Fibroblast of mammary gland (primary cell): ENCODE data around the gene RPL21.
A peak's percentile ranks its signal among the peaks of the same experiment; 100 is the strongest.

Source experiments
- DNase-seq: peaks from one replicate; pipeline ENCODE4 v3.0.0-alpha.2; 2010; ENCODE audit warnings: low read depth
- H3K4me3 ChIP-seq: 2 replicates; pipeline ENCODE4 v1.5.1; 2011; ENCODE audit warnings: low read depth, mild to moderate bottlenecking, low read length, moderate library complexity; ENCODE audit not compliant: control insufficient read depth
- TF ChIP-seq, protein P1 (sequence below): conservative IDR thresholded peaks from 2 replicates; pipeline ENCODE4 v1.5.1; 2011; ENCODE audit warnings: low read depth, low read length, inconsistent platforms; ENCODE audit not compliant: control insufficient read depth, insufficient read depth

RPL21 gene

DNA sequence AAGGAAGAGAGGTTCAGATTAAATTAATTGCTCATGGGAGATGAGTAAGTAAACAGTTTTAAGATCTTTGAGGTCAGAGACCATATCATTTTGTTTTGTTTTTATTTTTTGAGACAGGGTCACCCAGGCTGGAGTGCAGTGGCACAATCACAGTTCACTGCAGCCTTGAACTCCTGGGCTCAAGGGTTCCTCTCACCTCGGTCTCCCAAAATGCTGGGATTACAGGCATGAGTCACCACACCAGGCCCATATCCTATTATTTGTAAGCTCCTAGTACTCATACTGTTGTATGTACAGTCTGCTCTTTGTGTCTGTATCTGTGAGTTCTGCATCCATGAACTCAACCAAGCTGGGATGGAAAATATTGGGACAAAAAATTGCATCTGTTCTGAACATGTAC is 13.3 kb downstream of the RPL21 start:
- H3K4me3 ChIP-seq: no peak overlapping the region
- TF ChIP-seq, protein P1, sequence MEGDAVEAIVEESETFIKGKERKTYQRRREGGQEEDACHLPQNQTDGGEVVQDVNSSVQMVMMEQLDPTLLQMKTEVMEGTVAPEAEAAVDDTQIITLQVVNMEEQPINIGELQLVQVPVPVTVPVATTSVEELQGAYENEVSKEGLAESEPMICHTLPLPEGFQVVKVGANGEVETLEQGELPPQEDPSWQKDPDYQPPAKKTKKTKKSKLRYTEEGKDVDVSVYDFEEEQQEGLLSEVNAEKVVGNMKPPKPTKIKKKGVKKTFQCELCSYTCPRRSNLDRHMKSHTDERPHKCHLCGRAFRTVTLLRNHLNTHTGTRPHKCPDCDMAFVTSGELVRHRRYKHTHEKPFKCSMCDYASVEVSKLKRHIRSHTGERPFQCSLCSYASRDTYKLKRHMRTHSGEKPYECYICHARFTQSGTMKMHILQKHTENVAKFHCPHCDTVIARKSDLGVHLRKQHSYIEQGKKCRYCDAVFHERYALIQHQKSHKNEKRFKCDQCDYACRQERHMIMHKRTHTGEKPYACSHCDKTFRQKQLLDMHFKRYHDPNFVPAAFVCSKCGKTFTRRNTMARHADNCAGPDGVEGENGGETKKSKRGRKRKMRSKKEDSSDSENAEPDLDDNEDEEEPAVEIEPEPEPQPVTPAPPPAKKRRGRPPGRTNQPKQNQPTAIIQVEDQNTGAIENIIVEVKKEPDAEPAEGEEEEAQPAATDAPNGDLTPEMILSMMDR: no peak
- DNase-seq: no peak

DNA sequence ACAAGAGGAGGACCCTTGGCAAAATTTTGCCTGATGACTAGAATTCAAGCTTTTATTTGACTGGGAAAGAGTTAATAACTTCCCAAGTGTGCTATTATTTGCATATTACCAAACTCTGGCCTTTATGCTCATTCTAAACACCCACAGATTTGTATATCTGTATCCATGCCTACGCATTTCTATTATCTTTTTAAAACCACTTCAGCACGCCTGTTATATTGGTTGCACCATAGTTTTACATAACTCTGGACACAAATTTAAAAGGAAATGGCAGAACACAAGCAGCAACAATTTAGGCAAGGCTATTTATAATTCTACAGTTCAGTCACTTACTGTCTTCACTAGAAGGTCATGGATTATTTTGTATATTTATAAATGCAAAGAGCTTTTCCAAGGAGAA is 15.6 kb downstream of the RPL21 start:
- no peak overlapping the region for H3K4me3 ChIP-seq
- DNase-seq: no peak
- TF ChIP-seq, protein P1: no peak

DNA sequence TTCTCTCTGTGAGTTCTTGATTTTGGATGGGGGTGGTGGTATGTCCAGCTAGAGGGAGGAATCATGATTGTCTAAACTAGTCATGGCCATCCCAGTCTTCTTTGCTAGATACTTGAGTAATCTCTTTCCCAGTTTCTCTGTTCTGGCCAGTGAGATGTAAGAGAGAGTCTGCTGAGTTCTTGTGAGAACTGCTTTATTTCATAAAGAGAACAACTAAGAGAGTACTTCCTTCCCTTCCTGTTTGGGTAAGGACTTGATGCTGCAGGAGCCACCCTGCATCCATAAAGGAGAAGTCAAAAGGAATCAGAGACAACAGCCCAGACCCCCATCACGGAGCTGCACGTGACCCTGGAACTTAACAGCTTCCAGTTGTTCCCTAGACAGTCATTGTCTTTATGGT is 16.2 kb downstream of the RPL21 start:
- no peak for DNase-seq
- H3K4me3 ChIP-seq: no peak overlapping the region
- TF ChIP-seq, protein P1: no peak

DNA sequence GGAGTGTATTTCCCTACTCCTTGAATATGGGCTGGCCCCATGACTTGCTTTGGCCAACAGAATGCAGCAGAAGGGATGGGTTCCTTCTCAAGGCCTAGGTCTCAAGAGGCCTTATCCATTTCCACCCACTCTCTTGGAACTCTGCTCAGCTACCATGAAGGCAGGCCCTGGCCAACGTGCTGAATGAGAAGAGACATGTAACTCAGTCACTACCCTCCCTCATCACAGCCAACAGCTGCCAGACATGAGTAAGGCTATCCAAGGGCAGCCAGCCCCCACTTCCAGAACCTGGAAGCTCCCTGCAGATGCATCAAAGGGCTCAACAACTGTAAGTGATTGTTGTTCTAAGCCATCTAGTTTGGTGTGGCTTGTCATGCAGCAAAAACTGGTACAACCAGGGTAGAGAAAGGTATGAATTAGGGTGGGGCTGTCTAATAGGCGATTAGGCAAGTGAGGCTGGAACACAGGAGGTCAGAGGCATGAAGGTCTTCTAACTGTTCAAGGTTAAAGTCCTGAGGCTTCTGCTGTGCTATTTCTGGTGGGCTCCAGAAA is 17.8 kb downstream of the RPL21 start:
- no peak overlapping the region for H3K4me3 ChIP-seq
- TF ChIP-seq, protein P1: no peak
- DNase-seq: peak; percentile 46

DNA sequence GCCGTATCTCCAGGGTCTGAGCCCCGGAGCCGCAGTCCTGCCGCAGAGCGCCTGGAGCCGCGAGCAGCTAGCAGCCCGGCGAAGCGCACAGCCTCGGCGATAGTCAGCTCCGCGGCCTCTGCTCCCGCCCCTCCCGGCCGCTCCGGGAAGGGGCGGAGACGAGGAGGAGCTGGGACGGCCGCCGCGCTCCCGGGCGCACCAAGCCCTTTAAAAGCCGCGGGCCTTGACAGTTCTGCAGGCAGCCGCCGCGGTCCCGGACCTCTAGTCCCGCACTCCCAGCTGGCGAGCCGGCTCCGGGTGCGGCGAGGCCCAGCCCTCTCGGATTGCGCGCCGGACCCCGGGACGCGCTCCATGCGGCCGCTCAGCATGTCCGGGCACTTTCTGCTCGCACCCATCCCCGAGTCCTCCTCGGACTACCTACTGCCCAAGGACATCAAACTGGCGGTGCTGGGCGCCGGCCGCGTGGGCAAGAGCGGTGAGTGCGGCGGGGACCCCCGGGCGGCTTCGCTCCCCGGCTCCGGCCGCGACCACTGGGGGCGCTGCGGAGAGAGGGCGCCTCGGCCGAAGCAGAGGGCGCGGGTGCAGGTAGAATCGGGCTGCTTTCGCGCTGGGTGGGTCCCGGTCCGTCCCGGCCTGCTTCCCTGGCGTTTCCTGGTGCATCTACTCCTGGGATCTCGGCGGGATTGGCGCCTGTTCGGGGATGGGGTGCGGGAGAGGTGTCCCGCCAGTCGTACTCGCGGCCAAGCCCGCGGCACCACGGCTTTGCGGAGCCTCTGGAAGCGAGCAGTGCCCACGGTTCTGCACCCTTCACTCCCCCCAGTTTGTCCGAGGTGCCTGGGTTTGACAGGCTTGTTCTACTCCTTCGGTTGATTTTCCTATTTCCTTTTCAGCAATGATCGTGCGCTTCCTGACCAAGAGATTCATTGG is 19.5 kb downstream of the RPL21 start, which contains the start of gene RASL11A:
RASL11A (plus strand) TSS at position 237 of the 927 bp plus-strand sequence; CDS start at position 352, 115 bp downstream.
- TF ChIP-seq, protein P1: no peak
- peak; percentile 78 for DNase-seq
- peak within 1 kb of the TSS; percentile 60 for H3K4me3 ChIP-seq

DNA sequence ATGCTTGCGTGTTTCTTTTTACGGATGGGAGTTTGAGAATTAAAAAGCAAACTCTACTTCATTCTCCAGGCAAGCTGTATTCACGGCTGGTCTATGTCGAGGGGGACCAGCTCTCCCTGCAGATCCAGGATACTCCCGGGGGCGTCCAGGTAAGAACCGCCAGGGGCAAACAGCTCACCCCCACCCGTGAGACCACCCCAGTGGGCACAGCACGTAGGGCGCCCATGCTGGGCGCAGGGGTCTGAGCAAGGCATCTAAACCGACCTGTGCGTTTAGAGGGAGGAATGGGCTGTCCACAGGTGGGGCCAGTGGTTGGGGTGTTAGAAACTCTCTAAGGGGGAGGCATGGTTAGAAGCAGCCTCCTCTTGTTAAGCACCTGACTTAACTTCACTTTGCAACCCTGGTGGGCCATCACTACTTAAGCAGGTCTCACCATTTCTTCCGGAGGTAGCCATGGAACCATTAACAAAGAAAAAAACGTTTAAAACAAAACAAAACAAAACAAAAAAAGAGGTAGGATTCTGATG is 20.3 kb downstream of the RPL21 start:
- peak overlapping the region; percentile 60 for H3K4me3 ChIP-seq
- DNase-seq: no peak
- TF ChIP-seq, protein P1: no peak
